NT2/D1 (cell line): ENCODE data around the gene SLC39A11.

Experiments used
- SUZ12 ChIP-seq: IDR thresholded peaks from 2 replicates; pipeline ENCODE4 v1.6.1; 2011; ENCODE audit not compliant: insufficient read length, insufficient read depth; ENCODE audit errors: extremely low read depth
- YY1 ChIP-seq: IDR thresholded peaks from 2 replicates; pipeline ENCODE4 v1.6.1; 2011; ENCODE audit not compliant: insufficient read length, insufficient read depth
- ZNF274 ChIP-seq: IDR thresholded peaks from 2 replicates; pipeline ENCODE4 v1.6.1; 2011; ENCODE audit warnings: mild to moderate bottlenecking, low read depth, low read length

DNA sequence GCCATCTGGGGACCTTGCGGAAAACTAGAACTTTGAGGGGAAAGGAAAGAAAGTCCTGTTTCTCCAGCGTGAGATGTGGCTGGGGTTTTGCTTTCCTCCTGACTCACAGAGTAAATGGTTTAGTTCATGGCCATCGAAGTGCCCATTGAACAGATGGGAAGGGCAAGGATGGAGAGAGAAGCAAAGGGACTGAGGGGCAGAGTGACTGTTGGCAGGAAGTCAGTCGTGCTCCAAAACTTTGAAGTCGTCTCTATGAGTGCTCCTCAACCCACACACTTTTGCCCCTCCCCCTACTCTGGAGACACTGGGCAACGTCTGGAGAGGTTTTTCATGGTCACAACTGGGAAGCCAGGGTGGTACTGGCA is 476.9 kb downstream of the SLC39A11 start:
- TF ChIP-seq ZNF274 = no peak
- TF ChIP-seq YY1 = no peak
- no peak for TF ChIP-seq SUZ12
